Astrocyte (in vitro differentiated cells and primary cell): Measurements from ENCODE around the gene USP35. TPM values are rescaled to one million over a fixed set of nuclear protein-coding genes. Genes with fewer than 3 reads are reported as not detected.

ENCODE experiments used
- DNase-seq: peaks from one replicate; pipeline ENCODE4 v3.0.0-alpha.2; 2010; ENCODE audit warnings: low read depth
- FAIRE-seq: peaks from 2 replicates; lab custom pipeline; 2011; peaks lifted over from hg19 to GRCh38; lab: Jason Lieb, UNC
- H2AFZ ChIP-seq: 2 replicates; pipeline ENCODE4 v1.6.0; 2012; ENCODE audit warnings: low read depth, low read length, inconsistent platforms
- H3K27ac ChIP-seq: 2 replicates; pipeline ENCODE4 v1.5.1; 2011; ENCODE audit warnings: low read depth, low read length, inconsistent platforms
- H3K27me3 ChIP-seq: 2 replicates; pipeline ENCODE4 v1.6.0; 2011; ENCODE audit warnings: low read length, inconsistent platforms; ENCODE audit not compliant: insufficient read depth
- H3K36me3 ChIP-seq: 2 replicates; pipeline ENCODE4 v1.5.1; 2011; ENCODE audit warnings: low read length, inconsistent platforms; ENCODE audit not compliant: insufficient read depth
- H3K4me1 ChIP-seq: 2 replicates; pipeline ENCODE4 v1.5.1; 2011; ENCODE audit warnings: low read length, inconsistent platforms; ENCODE audit not compliant: insufficient read depth
- H3K4me2 ChIP-seq: 2 replicates; pipeline ENCODE4 v1.6.0; 2012; ENCODE audit warnings: low read length, inconsistent platforms
- H3K4me3 ChIP-seq: 2 replicates; pipeline ENCODE4 v1.5.1; 2011; ENCODE audit warnings: low read depth, mild to moderate bottlenecking, low read length, inconsistent platforms; ENCODE audit not compliant: insufficient read depth
- H3K79me2 ChIP-seq: 2 replicates; pipeline ENCODE4 v1.6.0; 2012; ENCODE audit warnings: mild to moderate bottlenecking, low read length, inconsistent platforms; ENCODE audit not compliant: insufficient read depth
- H3K9ac ChIP-seq: 2 replicates; pipeline ENCODE4 v1.6.0; 2012; ENCODE audit warnings: mild to moderate bottlenecking, low read length, inconsistent platforms
- H3K9me3 ChIP-seq: 2 replicates; pipeline ENCODE4 v1.5.1; 2012; ENCODE audit warnings: low read depth, mild to moderate bottlenecking, low read length, inconsistent platforms; ENCODE audit not compliant: insufficient read depth
- H4K20me1 ChIP-seq: 2 replicates; pipeline ENCODE4 v1.6.0; 2012; ENCODE audit warnings: low read length, inconsistent platforms; ENCODE audit not compliant: insufficient read depth
- H3K27ac Mint-ChIP-seq: one replicate; pipeline ENCODE4 v1.8.0; 2021; ENCODE audit warnings: mild to moderate bottlenecking, mixed read lengths; ENCODE audit not compliant: unreplicated experiment
- H3K27me3 Mint-ChIP-seq: one replicate; pipeline ENCODE4 v1.8.0; 2021; ENCODE audit warnings: low read depth, mixed read lengths; ENCODE audit not compliant: unreplicated experiment
- H3K36me3 Mint-ChIP-seq: one replicate; pipeline ENCODE4 v1.8.0; 2021; ENCODE audit warnings: low read depth, mixed read lengths; ENCODE audit not compliant: unreplicated experiment
- H3K4me1 Mint-ChIP-seq: one replicate; pipeline ENCODE4 v1.8.0; 2021; ENCODE audit warnings: low read depth, mixed read lengths; ENCODE audit not compliant: unreplicated experiment
- H3K4me3 Mint-ChIP-seq: one replicate; pipeline ENCODE4 v1.8.0; 2021; ENCODE audit warnings: mild to moderate bottlenecking, moderate library complexity, mixed read lengths; ENCODE audit not compliant: unreplicated experiment
- H3K9me3 Mint-ChIP-seq: one replicate; pipeline ENCODE4 v1.8.0; 2021; ENCODE audit warnings: mild to moderate bottlenecking, mixed read lengths; ENCODE audit not compliant: unreplicated experiment
- EZH2 ChIP-seq: IDR thresholded peaks from 2 replicates; pipeline ENCODE4 v1.6.1; 2012; ENCODE audit warnings: mild to moderate bottlenecking, low read length, inconsistent platforms; ENCODE audit not compliant: insufficient read depth
- total RNA-seq: library from RNA; stranded (reverse); gene quantifications from 2 replicates; pipeline ENCODE4 v1.2.1, GENCODE V29; 2021
- TF ChIP-seq, protein P1 (sequence below): IDR thresholded peaks from 2 replicates; pipeline ENCODE4 v1.5.1; 2011; ENCODE audit warnings: low read depth, mild to moderate bottlenecking, inconsistent platforms, low read length, moderate library complexity; ENCODE audit not compliant: insufficient read depth

The USP35 gene
- total RNA-seq, 1 donor from 2014 or later, result 16.2 TPM

DNA sequence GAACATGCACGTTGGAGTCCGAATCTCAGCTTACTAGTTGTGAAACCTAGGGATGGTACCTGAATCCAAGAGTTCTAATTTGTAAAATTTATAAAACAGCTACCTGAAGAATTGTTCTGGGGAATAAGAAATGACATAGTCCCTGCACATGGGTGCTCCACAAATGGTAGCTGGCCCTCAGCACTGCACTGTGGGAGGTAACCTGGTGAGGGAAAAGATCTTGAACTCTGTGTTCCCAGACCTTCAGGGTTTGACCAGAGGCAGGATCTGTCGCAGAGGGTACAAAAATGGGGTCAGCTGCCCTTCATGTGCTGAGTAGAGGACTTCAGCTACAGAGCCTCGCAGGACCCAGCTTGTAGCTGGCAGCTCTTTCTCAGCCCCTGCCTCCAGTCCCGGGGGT lies 73.5 kb downstream of the USP35 start:
- H3K79me2 ChIP-seq, result no peaks in the 10 kb centered on the region
- no peaks in the 10 kb centered on the region for H3K9me3 Mint-ChIP-seq
- no peaks in the 10 kb centered on the region for H3K4me1 Mint-ChIP-seq
- H3K4me3 ChIP-seq, result no peak overlapping the region
- H3K9ac ChIP-seq, result no peak overlapping the region
- H3K4me1 ChIP-seq, result no peaks in the 10 kb centered on the region
- H3K36me3 ChIP-seq, result no peaks in the 10 kb centered on the region
- no peak overlapping the region for H3K27ac Mint-ChIP-seq
- no peak overlapping the region for H2AFZ ChIP-seq
- no peaks in the 10 kb centered on the region for H3K9me3 ChIP-seq
- no peaks in the 10 kb centered on the region for H4K20me1 ChIP-seq
- no peak overlapping the region for H3K4me3 Mint-ChIP-seq
- H3K27me3 ChIP-seq, result no peaks in the 10 kb centered on the region
- no peak overlapping the region for H3K4me2 ChIP-seq
- FAIRE-seq (no peak), DNase-seq (no peak)
- H3K27me3 Mint-ChIP-seq, result no peaks in the 10 kb centered on the region
- no peak overlapping the region for H3K27ac ChIP-seq
- no peak for TF ChIP-seq EZH2
- TF ChIP-seq, protein P1, sequence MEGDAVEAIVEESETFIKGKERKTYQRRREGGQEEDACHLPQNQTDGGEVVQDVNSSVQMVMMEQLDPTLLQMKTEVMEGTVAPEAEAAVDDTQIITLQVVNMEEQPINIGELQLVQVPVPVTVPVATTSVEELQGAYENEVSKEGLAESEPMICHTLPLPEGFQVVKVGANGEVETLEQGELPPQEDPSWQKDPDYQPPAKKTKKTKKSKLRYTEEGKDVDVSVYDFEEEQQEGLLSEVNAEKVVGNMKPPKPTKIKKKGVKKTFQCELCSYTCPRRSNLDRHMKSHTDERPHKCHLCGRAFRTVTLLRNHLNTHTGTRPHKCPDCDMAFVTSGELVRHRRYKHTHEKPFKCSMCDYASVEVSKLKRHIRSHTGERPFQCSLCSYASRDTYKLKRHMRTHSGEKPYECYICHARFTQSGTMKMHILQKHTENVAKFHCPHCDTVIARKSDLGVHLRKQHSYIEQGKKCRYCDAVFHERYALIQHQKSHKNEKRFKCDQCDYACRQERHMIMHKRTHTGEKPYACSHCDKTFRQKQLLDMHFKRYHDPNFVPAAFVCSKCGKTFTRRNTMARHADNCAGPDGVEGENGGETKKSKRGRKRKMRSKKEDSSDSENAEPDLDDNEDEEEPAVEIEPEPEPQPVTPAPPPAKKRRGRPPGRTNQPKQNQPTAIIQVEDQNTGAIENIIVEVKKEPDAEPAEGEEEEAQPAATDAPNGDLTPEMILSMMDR, result no peak
- H3K36me3 Mint-ChIP-seq, result no peaks in the 10 kb centered on the region

DNA sequence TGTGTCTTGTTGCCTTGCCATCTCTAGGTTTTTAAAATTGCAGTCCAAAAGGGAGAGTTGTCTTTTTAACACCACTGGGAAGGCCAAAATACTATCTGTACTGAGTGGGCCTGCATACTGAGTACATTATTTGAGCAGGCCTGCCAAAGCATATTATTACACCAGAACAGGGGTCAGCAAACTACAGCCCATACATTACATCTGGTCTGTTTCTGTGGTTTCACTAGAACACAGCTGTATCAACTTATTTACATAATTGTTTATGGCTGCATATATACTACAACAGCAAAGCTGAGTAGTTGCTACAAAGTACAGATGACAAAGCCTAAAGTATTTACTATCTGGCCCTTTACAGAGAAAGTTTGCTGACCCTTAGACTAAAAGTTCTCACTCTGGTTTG lies 74.0 kb downstream of the USP35 start:
- Histone ChIP-seq H3K4me2 (no peak overlapping the region), H3K9me3 (no peaks in the 10 kb centered on the region), H3K36me3 (no peaks in the 10 kb centered on the region), H3K27ac (no peak overlapping the region), H2AFZ (no peak overlapping the region), H4K20me1 (no peaks in the 10 kb centered on the region), H3K79me2 (no peaks in the 10 kb centered on the region), H3K4me1 (no peaks in the 10 kb centered on the region), H3K9ac (no peak overlapping the region), H3K4me3 (no peak overlapping the region), H3K27me3 (no peaks in the 10 kb centered on the region)
- no peaks in the 10 kb centered on the region for H3K27me3 Mint-ChIP-seq
- no peaks in the 10 kb centered on the region for H3K36me3 Mint-ChIP-seq
- FAIRE-seq, result no peak
- DNase-seq, result no peak
- no peak overlapping the region for H3K4me3 Mint-ChIP-seq
- no peak overlapping the region for H3K27ac Mint-ChIP-seq
- H3K9me3 Mint-ChIP-seq, result no peaks in the 10 kb centered on the region
- no peaks in the 10 kb centered on the region for H3K4me1 Mint-ChIP-seq
- TF ChIP-seq EZH2, result no peak
- TF ChIP-seq, protein P1, result no peak

Other genes with a start within 250 kb of the USP35 start
- gene INTS4, start 194.3 kb upstream of the USP35 start, total RNA-seq, result 32.2 and 35.0 TPM in 2 replicates
- 1.0 and 1.1 TPM in 2 replicates for gene KCTD14, start 165.6 kb upstream of the USP35 start, total RNA-seq
- gene THRSP, start 125.1 kb upstream of the USP35 start, total RNA-seq, result not detected in 2 replicates
- gene NDUFC2, start 109.1 kb upstream of the USP35 start, total RNA-seq, result 251 and 285 TPM in 2 replicates
- gene ALG8, start 49.3 kb upstream of the USP35 start, total RNA-seq, result 39.8 and 43.7 TPM in 2 replicates
- gene KCTD21, start 293 bp upstream of the USP35 start, total RNA-seq, result 12.9 and 14.0 TPM in 2 replicates
- gene GAB2, start 228.9 kb downstream of the USP35 start, total RNA-seq, result 10.5 and 18.2 TPM in 2 replicates